ENCODE results near the gene SYCN. TPM values are rescaled to one million over a fixed set of nuclear protein-coding genes. Genes with fewer than 3 reads are reported as not detected.
A peak's percentile ranks its signal among the peaks of the same experiment; 100 is the strongest.
"Not testable (repeated sequence)": the region's sequence is repeated elsewhere in the genome, so short reads cannot be mapped to it uniquely, and the experiment has no call there.

SYCN gene
- total RNA-seq, 6 experiments from 2014 or later, result not detected

- Mint-ChIP-seq H3K9me3 (no peaks in the 10 kb centered on the region), H3K4me3 (no peak within 1 kb of the TSS), H3K27me3 (ENCODE audit: insufficient read depth) (peaks cover 27% of the 10 kb centered on the region), H3K27ac (no peak within 1 kb of the TSS), H3K4me1 (ENCODE audit: low read depth) (no peaks in the 10 kb centered on the region), H3K36me3 (ENCODE audit: low read depth) (no peaks in the 10 kb centered on the region)
- DNase-seq, result no peak
- TF ChIP-seq CTCF (IDR thresholded peaks at IDR 0.05), result no peak
These were observed 44.7 kb upstream of the SYCN start, which contains the start of gene IFNL4 for GRCh38 chr19:39248806-39249205. Gene IFNL4, minus strand, starts transcription at chr19:39248856.

- H3K27ac Mint-ChIP-seq, result no peak overlapping the region
- no peak for DNase-seq
These were observed 43.9 kb upstream of the SYCN start for GRCh38 chr19:39247701-39248664.

GRCh38 chr19:39246951-39247669 lies 43.0 kb upstream of the SYCN start:
- no peaks in the 10 kb centered on the region for H3K9me3 Mint-ChIP-seq
- peaks cover 19% of the 10 kb centered on the region for H3K27me3 Mint-ChIP-seq (ENCODE audit: insufficient read depth)
- H3K4me1 Mint-ChIP-seq (ENCODE audit: low read depth), result no peaks in the 10 kb centered on the region
- H3K4me3 Mint-ChIP-seq, result no peak overlapping the region
- no peak overlapping the region for H3K27ac Mint-ChIP-seq
- H3K36me3 Mint-ChIP-seq (ENCODE audit: low read depth), result no peaks in the 10 kb centered on the region
- DNase-seq, result no peak
- TF ChIP-seq CTCF (IDR thresholded peaks at IDR 0.05), result no peak

More at GRCh38 chr19:39247701-39248664, 43.9 kb upstream of the SYCN start:
- Mint-ChIP-seq H3K4me1 (ENCODE audit: low read depth) (no peaks in the 10 kb centered on the region), H3K4me3 (no peak overlapping the region), H3K27me3 (ENCODE audit: insufficient read depth) (peaks cover 26% of the 10 kb centered on the region), H3K9me3 (no peaks in the 10 kb centered on the region), H3K36me3 (ENCODE audit: low read depth) (no peaks in the 10 kb centered on the region)
- TF ChIP-seq CTCF (IDR thresholded peaks at IDR 0.05), result no peak

- not testable (repeated sequence) for DNase-seq
These were observed 41.1 kb upstream of the SYCN start for GRCh38 chr19:39245166-39245565.

GRCh38 chr19:39244410-39245100 lies 40.5 kb upstream of the SYCN start, which contains the start of gene IFNL3:
Gene IFNL3, minus strand, starts transcription at chr19:39245006. Its CDS starts 39 bp downstream, at chr19:39244967.
- not testable (repeated sequence) for H3K27ac Mint-ChIP-seq; H3K4me1 Mint-ChIP-seq (ENCODE audit: low read depth); DNase-seq; H3K9me3 Mint-ChIP-seq; H3K36me3 Mint-ChIP-seq (ENCODE audit: low read depth); H3K4me3 Mint-ChIP-seq
- H3K27me3 Mint-ChIP-seq (ENCODE audit: insufficient read depth), result peaks cover 31% of the 10 kb centered on the region

More at GRCh38 chr19:39245166-39245565, 41.1 kb upstream of the SYCN start:
- not testable (repeated sequence) for H3K4me1 Mint-ChIP-seq (ENCODE audit: low read depth); H3K36me3 Mint-ChIP-seq (ENCODE audit: low read depth); H3K9me3 Mint-ChIP-seq; H3K4me3 Mint-ChIP-seq; H3K27ac Mint-ChIP-seq
- peaks cover 28% of the 10 kb centered on the region for H3K27me3 Mint-ChIP-seq (ENCODE audit: insufficient read depth)
- TF ChIP-seq CTCF (IDR thresholded peaks at IDR 0.05), result peak; percentile 16; the same call in 1 of the 2 replicates

- H3K4me3 Mint-ChIP-seq; H3K9me3 Mint-ChIP-seq; H3K36me3 Mint-ChIP-seq (ENCODE audit: low read depth); H3K4me1 Mint-ChIP-seq (ENCODE audit: low read depth); DNase-seq; H3K27ac Mint-ChIP-seq: not testable (repeated sequence)
- H3K27me3 Mint-ChIP-seq (ENCODE audit: insufficient read depth), result peaks cover 27% of the 10 kb centered on the region
These were observed 39.7 kb upstream of the SYCN start for GRCh38 chr19:39243741-39244140.

All from HFFc6 (cell line).